DMS153 treated with DMSO at 0.1 percent for 48 hours (cell line): ENCODE results near the gene PEX11G.

Source experiments
- DNase-seq: peaks from one replicate; lab custom pipeline; 2025; ENCODE audit not compliant: unreplicated experiment; lab: John Stamatoyannopoulos, UW

The PEX11G gene

DNA sequence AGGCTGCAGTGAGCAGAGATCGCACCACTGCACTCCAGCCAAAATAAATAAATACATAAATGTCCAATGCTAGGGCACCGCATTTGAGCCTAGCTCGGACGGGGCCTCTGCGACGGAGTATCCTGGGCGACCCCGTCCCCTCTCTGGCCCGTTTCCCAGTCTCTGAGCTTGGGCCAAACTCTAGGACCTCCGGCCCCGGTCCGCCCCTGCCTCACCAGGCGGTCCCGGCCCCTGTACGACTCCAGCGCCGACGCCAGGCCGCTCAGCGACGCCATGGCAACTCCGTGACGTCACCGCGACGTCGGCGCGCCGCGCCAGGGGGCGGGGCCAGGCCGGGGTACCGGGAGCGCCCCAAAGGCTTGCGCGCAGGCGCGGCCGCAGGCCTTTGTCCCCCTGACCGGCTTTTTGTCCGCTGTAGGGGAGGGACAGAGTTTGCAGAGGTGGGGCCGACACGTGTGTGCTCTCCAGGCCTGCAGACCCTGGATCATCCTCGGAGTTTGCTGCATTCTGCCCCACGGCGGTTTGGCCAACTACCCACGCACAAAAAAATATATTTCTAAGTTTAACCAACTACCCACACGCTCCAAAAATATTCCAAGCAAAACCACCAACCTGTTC is at the start of gene PEX11G:
PEX11G (minus strand) TSS at position 300 of the 618 bp plus-strand sequence; CDS start at position 275, 25 bp downstream.
- peak; percentile 59 for DNase-seq

DNA sequence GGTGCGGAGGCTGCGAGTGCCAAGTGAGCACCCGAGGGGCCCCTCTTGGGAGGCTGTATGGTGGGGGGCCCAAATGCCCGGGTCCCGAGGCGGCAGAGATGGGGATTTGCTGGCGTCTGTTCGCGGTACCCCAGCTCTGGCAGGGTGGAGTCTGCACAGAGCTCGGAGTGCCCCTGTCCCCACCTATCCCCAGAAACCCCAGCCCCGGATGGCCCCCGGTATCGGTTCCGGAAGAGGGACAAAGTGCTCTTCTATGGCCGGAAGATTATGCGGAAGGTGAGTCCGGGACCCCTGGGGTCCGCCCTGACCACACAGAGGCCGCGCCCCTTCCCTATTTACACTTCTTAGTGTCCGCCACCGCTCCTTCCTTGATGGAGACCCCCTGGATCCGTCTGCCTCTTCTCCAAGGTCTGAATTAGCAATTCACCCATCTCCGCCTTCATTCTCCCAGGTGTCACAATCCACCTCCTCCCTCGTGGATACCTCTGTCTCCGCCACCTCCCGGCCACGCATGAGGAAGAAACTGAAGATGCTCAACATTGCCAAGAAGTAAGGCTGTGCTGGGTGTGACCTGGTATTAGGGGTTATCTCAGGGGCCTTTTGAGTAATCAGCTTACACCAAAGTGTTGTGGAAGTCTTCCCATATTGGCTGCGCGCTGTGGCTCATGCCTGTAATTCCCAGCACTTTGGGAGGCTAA is 47.3 kb upstream of the PEX11G start:
- DNase-seq, result no peak

DNA sequence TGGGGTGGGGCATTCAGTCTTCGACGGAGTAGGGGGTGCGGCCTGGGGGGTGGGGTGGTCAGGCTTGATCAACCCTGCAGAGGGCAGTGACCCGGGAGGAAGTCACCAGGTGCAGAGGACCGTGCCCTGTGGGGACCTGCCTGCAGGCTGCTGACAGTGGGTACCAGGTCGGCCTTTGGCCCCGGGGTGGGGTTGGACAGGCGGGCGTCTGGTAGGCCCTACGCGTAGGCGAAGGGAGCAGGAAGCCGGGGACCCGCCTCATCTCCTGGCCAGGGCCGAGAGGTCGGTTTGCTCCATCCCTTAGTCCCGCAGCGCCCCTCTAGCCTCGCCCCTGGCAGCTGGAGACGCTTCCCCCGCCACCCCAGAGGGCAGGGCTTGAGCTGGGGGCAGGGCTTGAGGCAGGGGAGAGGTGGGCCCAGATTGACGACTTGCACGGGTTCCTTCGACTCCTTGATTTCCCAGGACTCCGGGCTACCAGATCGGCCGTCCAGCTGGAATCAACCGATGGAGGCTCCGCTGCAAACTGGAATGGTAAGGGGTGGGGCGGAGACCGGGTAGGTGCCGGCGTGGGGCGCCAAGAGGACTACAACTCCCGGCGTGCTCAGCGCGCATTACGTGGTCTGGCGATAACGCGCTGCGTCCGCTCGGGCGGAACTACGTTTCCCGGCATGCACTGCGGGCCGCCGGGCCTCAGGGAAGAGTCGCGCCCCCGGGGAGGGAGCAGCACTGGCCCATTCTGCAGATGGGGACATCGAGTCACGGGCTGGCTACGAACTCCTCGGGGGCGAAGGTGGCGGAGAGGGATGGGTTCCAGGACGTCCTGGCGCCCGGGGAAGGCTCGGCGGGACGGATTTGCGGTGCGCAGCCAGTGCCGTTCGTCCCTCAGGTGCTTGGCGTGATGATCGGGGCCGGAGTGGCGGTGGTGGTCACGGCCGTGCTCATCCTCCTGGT is 46.5 kb upstream of the PEX11G start, which contains the start of gene PNPLA6:
PNPLA6 (plus strand) TSS at position 671 of the 951 bp plus-strand sequence; CDS start at position 743, 72 bp downstream.
- DNase-seq, result peak; percentile 83

DNA sequence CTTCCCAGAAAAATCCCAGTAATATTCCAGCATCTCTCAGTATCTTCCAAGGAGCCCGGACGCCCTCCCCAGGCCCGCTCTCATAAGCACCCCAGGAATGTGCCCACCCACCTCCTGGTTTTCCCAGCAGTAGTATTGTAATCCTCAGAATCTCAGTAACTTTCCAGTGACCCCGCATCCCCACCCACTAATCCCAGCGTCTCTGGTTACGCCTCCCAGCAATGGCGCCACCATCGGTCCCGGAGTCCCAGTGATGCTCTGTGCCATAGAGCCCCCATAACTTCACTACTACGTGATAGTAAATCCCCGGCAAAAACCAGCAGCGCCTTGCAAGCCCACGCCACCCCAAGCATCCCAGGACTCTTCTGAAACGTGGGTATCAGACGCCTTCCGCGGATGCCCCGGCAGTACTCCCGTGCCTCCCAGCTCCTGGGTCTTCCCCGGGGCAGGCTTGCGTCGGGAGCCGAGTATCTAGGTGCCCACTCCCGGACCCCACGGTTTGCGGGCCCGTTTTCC is 45.8 kb upstream of the PEX11G start:
- peak; percentile 10 for DNase-seq

DNA sequence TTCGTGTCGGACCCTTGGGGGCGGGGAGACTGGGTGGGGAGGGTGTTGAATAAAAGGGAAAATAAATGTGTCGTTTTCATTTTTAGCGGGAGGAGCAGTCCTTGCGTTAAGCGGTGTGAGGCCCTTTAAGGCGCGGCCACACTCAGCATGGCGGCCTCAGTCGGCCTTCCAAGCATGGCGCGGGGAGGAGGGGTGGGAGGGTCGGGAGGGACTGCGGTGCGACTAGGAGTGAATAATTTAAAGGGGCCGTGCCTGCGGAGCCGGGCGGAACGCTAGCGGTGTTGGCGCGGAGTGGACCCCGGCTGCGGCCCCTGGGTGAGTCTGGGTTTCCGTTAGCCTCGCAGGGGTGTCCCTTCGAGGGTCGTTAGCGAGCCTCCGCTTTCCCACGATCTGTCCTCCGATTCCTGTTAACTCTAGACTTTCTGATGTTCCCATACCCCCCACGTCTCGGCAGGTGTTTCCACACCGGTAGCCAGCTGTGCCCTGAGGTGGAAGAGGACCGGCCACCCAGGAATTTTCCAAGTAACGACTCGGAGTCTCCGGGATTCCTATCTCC is 45.2 kb upstream of the PEX11G start:
- DNase-seq, result peak; percentile 31

DNA sequence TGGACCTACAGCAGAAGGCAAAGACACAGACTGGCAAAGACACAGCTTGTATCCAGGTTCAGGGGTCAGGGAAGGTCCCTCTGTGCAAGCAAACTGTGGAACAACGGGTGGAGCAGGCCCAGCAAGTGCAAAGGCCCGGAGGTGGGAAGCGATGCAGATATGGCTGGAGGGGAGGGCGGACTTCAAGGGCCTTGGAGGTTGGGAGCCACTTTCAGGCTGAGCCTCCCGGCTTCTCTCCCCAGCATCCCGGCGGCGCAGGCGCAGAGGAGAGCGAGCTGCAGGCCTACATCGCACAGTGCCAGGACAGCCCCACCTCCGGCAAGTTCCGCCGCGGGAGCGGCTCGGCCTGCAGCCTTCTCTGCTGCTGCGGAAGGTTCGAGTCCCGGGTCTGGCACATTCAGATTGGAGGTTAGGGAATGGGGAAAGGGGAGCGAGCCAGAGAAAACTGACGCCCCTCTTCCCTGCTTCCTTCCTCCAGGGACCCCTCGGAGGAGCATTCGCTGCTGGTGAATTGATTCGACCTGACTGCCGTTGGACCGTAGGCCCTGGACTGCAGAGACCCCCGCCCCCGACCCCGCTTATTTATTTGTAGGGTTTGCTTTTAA is 44.5 kb upstream of the PEX11G start:
- no peak for DNase-seq

DNA sequence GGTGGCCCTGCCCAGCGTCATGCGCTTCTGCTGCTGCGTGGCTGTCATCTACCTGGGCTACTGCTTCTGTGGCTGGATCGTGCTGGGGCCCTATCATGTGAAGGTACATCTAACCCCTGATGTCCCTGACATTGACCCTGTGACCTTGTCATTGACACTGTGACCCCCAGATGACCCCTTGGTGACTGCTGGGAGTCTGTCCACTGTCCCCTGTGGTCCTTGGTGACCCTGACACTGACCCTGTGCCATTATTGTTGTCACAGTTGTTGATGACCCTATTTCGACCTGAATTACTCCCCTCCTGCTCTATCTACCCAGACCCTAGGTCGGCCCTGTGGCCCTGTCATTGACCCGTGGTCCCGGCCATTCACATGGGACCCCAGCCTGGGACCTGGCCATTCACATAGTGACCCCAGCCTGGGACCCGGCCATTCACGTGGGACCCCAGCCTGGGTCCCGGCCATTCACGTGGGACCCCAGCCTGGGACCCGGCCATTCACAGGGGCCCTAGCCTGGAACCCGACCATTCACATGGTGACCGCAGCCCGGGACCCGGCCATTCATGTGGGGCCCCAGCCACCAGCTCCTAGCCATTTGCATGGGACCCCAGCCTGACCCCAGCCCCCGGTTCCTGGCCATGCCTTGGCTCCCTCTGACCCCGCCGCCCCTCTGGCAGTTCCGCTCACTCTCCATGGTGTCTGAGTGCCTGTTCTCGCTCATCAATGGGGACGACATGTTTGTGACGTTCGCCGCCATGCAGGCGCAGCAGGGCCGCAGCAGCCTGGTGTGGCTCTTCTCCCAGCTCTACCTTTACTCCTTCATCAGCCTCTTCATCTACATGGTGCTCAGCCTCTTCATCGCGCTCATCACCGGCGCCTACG is 41.0 kb upstream of the PEX11G start:
- no peak for DNase-seq

DNA sequence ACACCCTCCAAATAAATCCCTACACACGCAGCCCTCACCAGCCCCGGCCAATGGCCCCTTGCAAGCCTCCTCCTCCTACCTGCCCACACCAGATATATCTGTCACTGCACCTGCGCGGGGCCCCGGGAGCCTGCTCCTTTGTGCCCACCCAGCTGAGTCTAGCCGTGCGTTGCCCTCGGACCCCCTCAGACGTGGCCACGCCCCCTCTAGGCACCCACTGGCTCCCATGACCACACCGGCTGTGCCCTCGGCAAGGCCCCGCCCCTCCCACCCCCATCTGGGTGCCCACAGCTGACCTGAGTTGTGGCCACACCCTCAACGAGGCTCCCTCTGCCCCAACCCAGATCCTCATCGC is 40.4 kb upstream of the PEX11G start:
- DNase-seq, result no peak

DNA sequence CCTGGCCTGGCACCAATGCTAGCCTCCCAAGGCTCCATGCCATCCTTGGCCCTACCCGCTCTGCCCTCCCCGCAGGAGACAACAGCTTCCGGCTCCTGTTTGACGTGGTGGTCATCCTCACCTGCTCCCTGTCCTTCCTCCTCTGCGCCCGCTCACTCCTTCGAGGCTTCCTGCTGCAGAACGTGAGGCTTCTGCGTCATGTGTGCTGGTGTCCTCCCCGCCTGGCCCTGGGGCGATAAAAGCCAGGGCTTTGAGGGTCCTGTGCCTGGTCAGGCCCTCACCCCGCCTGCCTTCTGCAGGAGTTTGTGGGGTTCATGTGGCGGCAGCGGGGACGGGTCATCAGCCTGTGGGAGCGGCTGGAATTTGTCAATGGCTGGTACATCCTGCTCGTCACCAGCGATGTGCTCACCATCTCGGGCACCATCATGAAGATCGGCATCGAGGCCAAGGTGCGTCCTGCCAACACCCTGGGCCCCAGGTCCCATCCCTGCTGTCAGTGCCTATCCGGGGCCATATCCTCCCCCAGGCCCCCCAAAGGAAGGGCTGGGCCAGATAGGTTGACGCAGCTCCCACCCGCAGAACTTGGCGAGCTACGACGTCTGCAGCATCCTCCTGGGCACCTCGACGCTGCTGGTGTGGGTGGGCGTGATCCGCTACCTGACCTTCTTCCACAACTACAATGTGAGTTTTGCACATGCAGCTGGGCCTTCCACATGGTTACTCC is 39.8 kb upstream of the PEX11G start:
- DNase-seq, result no peak

DNA sequence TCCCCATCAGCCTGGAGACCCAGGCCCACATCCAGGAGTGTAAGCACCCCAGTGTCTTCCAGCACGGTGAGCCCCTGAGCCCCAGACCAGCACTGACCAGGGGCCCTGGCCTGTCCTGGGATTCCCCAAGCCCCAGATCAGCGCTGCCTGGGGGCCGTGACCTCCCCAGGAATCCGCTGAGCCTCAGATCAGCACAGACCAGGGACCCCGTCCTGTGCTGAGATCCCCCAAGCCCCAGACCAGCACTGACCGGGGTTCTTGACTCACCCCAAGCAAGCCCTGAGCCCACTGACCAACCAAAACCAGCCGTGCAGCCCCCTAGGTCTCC is 39.3 kb upstream of the PEX11G start:
- DNase-seq, result no peak

DNA sequence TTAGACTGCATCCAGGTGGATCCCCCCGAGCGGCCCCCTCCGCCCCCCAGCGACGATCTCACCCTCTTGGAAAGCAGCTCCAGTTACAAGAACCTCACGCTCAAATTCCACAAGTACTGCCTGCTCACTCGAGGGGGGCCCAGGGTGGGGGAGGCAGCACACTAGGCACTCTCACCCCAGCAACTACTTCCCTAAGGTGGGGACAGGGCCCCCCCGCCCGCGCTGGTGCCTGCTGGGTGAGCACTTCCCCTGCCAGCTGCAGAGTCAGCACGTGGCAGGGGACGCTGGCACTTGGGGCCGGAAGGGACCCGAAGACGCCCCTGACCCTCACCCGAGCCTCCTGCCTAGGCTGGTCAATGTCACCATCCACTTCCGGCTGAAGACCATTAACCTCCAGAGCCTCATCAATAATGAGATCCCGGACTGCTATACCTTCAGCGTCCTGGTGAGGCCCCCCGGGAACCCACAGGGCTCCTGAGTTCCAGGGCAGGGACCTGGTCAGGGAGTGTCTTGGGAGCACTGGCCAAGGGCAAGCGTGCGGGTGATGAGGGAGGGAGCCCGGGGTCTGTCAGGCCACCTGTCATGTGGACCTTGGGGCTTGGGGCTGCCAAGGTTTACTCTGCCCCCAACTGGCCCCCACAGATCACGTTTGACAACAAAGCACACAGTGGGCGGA is 38.8 kb upstream of the PEX11G start:
- DNase-seq, result no peak

DNA sequence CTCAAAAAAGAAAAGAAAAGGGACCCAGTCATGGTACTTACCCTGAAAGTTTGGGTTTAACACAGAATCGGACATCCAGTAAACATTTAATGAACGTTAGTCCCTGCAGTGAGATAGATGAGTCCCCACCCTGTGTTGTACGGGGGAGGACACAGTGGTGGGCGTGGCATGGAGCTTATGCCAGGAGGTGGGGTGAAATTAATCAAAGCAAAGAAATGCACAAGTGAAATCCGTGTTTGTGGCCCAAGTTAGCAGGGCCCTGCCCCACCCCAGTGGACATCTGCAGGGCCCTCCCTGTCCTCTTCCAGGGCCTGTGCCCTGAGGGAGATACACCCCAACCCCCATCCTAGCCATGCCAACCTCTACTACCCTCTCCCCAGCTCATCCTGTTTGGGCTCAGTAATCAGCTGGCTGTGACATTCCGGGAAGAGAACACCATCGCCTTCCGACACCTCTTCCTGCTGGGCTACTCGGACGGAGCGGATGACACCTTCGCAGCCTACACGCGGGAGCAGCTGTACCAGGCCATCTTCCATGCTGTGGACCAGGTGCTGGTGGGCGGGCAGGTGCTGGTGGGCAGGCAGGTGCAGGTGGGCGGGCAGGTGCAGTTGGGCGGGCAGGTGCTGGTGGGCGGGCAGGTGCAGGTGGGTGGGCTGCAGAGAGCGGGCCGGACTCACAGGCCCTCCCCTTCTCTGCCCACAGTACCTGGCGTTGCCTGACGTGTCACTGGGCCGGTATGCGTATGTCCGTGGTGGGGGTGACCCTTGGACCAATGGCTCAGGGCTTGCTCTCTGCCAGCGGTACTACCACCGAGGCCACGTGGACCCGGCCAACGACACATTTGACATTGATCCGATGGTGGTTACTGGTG is 37.5 kb upstream of the PEX11G start:
- no peak for DNase-seq

DNA sequence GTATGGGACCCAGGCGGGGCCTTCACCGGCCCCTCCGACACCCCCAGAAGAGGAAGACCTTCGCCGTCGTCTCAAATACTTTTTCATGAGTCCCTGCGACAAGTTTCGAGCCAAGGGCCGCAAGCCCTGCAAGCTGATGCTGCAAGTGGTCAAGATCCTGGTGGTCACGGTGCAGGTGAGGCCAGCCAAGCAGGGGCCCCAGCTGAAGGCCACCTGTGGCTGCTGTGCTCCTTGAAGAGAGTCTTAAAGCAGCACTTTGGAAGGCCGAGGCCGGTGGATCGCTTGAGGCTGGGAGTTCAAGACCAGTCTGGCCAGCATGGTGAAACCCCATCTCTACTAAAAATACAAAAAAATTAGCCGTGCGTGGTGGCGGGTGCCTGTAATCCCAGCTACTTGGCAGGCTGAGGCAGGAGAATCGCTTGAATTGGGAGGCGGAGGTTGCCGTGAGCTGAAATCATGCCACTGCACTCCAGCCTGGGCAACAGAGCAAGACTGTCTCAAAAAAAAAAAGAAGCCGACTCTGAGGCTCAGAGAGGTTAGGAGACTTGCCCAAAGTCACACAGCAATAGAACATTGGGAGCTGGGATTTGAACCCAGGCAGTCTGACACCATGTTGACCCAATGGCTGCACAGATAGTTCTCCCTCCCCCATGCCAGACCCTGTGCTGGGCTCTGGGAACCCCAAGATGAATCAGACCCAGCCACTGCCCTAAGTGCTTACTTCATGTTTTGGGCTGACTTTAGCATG is 36.3 kb upstream of the PEX11G start:
- DNase-seq, result no peak

DNA sequence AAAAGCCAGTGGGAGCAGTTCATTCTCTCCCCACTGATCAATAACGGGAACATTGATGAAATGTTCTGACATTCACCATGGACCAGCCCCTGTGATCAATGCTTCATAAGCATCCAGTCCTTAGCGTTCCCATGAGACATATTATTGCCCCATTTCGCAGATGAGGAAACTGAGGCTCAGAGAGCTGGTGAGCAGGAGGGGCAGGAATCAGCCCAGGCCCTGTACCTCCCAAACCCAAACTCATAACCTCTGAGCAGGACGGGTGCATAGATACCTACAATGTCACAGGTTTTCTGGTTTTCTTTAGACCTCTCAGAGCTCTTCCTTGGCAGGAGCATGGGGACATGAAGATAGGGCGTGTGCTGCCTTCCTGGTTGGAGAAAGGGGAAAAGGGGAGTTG is 35.7 kb upstream of the PEX11G start:
- DNase-seq, result no peak

DNA sequence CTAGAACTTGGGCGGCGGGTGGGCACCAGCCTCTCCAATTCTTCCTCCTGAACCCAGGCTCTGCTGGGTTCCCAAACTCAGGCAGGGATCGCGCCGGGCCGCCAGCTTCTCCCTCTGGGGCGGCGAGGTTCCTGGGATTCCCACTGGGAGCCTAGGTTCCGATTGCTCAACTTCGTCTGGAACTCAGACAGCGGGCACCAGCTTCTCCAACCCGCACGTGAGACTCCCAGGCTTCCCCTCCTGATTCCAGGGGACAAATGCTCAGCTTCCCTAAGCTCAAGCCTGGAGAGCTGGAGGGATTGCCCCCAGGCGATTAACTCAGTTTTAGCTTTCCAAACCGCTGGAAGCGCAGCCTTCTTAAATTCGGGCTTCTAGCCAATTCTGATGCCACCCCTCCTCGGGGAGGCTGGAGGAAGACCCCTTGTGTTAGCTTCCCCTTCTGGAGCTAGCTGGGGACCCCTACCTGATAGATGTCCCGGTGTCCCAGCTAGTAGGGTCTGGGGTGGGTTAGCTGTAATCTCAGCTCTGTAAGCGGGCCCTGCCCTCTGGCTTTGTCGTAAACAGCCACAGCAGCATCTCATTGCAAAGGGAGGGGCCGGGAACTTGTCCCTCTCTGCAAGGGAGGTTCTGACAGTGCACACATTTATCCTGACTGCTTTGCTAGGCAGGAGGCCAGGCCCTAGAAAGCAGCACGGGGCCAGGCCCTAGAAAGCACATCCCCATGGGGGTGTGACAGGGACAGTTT is 34.3 kb upstream of the PEX11G start:
- no peak for DNase-seq
